GM23338 (cell line): ENCODE data around the gene GPRC5B. TPM values are rescaled to one million over a fixed set of nuclear protein-coding genes. Genes with fewer than 3 reads are reported as not detected.
A peak's percentile ranks its signal among the peaks of the same experiment; 100 is the strongest.

Experiments used
- ATAC-seq: fragments of 200-7000 bp; cut with Tn5 transposase; 3 replicates; pipeline ENCODE4 v1.9.1; 2020
- DNase-seq: peaks from one replicate; pipeline ENCODE4 v3.0.0-alpha.2; 2015; ENCODE audit warnings: low spot score
- H2AFZ ChIP-seq: fragments of 200-600 bp; sonication (generic); 2 replicates; pipeline ENCODE4 v1.8.0; 2016; ENCODE audit warnings: antibody characterized with exemption, mild to moderate bottlenecking, moderate library complexity
- H3F3A ChIP-seq: fragments of 200-600 bp; sonication (generic); replicated peaks from 2 replicates; pipeline ENCODE4 v1.8.0; 2017; ENCODE audit warnings: antibody characterized with exemption, mixed run types, low read depth
- H3K27ac ChIP-seq: fragments of 200-600 bp; sonication (generic); 2 replicates; pipeline ENCODE4 v1.6.1; 2016; ENCODE audit warnings: low read depth
- H3K27me3 ChIP-seq: fragments of 200-600 bp; sonication (generic); 2 replicates; pipeline ENCODE4 v1.8.0; 2016; ENCODE audit warnings: mild to moderate bottlenecking, mixed run types, moderate library complexity; ENCODE audit not compliant: insufficient read depth
- H3K36me3 ChIP-seq: fragments of 200-600 bp; sonication (generic); 2 replicates; pipeline ENCODE4 v1.8.0; 2016; ENCODE audit warnings: mild to moderate bottlenecking; ENCODE audit not compliant: insufficient read depth
- H3K4me1 ChIP-seq: fragments of 200-600 bp; sonication (generic); 2 replicates; pipeline ENCODE4 v1.8.0; 2016; ENCODE audit warnings: mild to moderate bottlenecking, moderate library complexity; ENCODE audit not compliant: insufficient read depth
- H3K4me2 ChIP-seq: fragments of 200-600 bp; sonication (generic); 2 replicates; pipeline ENCODE4 v1.7.1; 2017; ENCODE audit warnings: mixed run types
- H3K4me3 ChIP-seq: fragments of 200-600 bp; sonication (generic); 2 replicates; pipeline ENCODE4 v1.6.1; 2016; ENCODE audit warnings: mixed run types
- H3K79me2 ChIP-seq: fragments of 200-600 bp; sonication (generic); replicated peaks from 2 replicates; pipeline ENCODE4 v1.8.0; 2017; ENCODE audit warnings: mild to moderate bottlenecking; ENCODE audit not compliant: insufficient read depth
- H3K9me2 ChIP-seq: fragments of 200-600 bp; sonication (generic); 2 replicates; pipeline ENCODE4 v1.8.0; 2017; ENCODE audit not compliant: insufficient read depth
- H4K20me1 ChIP-seq: fragments of 200-600 bp; sonication (generic); replicated peaks from 2 replicates; pipeline ENCODE4 v1.8.0; 2017; ENCODE audit warnings: mild to moderate bottlenecking; ENCODE audit not compliant: insufficient read depth
- H3K27ac Mint-ChIP-seq: 2 replicates; pipeline ENCODE4 v1.8.0; 2020; ENCODE audit warnings: inconsistent platforms, mild to moderate bottlenecking, moderate library complexity, mixed read lengths
- H3K27me3 Mint-ChIP-seq: 3 replicates; pipeline ENCODE4 v1.8.0; 2022; ENCODE audit warnings: low read depth, mild to moderate bottlenecking, moderate library complexity, mixed read lengths, inconsistent platforms; ENCODE audit not compliant: insufficient read depth, poor library complexity
- H3K36me3 Mint-ChIP-seq: 3 replicates; pipeline ENCODE4 v1.8.0; 2021; ENCODE audit warnings: low read depth, mild to moderate bottlenecking, inconsistent platforms, moderate library complexity, mixed read lengths
- H3K4me1 Mint-ChIP-seq: 3 replicates; pipeline ENCODE4 v1.8.0; 2020; ENCODE audit warnings: mild to moderate bottlenecking, inconsistent platforms, mixed read lengths
- H3K4me3 Mint-ChIP-seq: 3 replicates; pipeline ENCODE4 v1.8.0; 2021; ENCODE audit warnings: moderate library complexity, mild to moderate bottlenecking, inconsistent platforms, mixed read lengths
- H3K9me3 Mint-ChIP-seq: 3 replicates; pipeline ENCODE4 v1.8.0; 2020; ENCODE audit warnings: moderate library complexity, mild to moderate bottlenecking, inconsistent platforms, mixed read lengths
- CTCF ChIP-seq, 2 experiments: fragments of 200-600 bp in 1 of 2; sonication (generic) in 1 of 2; conservative IDR thresholded peaks; 2 replicates each; pipeline versions ENCODE4 v1.5.1 to v1.6.1; 2016 to 2017; ENCODE audit warnings: antibody characterized with exemption in 2 of 2, low read depth in 2 of 2, mild to moderate bottlenecking in 2 of 2, moderate library complexity in 1 of 2
- EZH2 ChIP-seq: fragments of 200-600 bp; sonication (generic); IDR thresholded peaks from one replicate; pipeline ENCODE4 v1.8.0; 2017; ENCODE audit warnings: antibody characterized with exemption, mild to moderate bottlenecking, low read depth; ENCODE audit not compliant: unreplicated experiment
- EZH2phosphoT487 ChIP-seq: fragments of 200-600 bp; sonication (generic); IDR thresholded peaks from one replicate; pipeline ENCODE4 v1.8.1; 2018; ENCODE audit warnings: antibody characterized with exemption; ENCODE audit not compliant: unreplicated experiment
- JUNB ChIP-seq: IDR thresholded peaks from one replicate; pipeline ENCODE4 v1.6.1; 2016; ENCODE audit warnings: antibody characterized with exemption; ENCODE audit not compliant: unreplicated experiment
- NANOG ChIP-seq: IDR thresholded peaks from 2 replicates; pipeline ENCODE4 v1.6.1; 2016; ENCODE audit warnings: antibody characterized with exemption, borderline replicate concordance
- POLR2AphosphoS5 ChIP-seq: IDR thresholded peaks from 2 replicates; pipeline ENCODE4 v1.6.1; 2016; ENCODE audit warnings: antibody characterized with exemption, low read depth
- STAT1 ChIP-seq: IDR thresholded peaks from one replicate; pipeline ENCODE4 v1.6.1; 2016; ENCODE audit warnings: antibody characterized with exemption; ENCODE audit not compliant: unreplicated experiment
- ZNF114 ChIP-seq: fragments of 250-450 bp; sonication (Bioruptor Pico); IDR thresholded peaks from 2 replicates; pipeline ENCODE4 v1.5.0; 2020; ENCODE audit warnings: mild to moderate bottlenecking, moderate library complexity
- ZNF331 ChIP-seq: fragments of 250-450 bp; sonication (Bioruptor Pico); IDR thresholded peaks from 2 replicates; pipeline ENCODE4 v1.5.0; 2020; ENCODE audit warnings: low read depth, mild to moderate bottlenecking, moderate library complexity
- polyA plus RNA-seq: library from polyadenylated mRNA; unstranded; fragments of >200 nt; fragmentation: Nextera tagmentation; extraction: Ambion mirVana; gene quantifications from 2 replicates; pipeline ENCODE4 v1.2.1, GENCODE V29; 2016
- total RNA-seq: library from RNA; depleted of rRNA; stranded (reverse); fragments of >200 nt; shearing (Covaris generic); gene quantifications from 2 replicates; pipeline ENCODE4 v1.2.3, GENCODE V29; 2014
- TF ChIP-seq, protein P1 (sequence below): IDR thresholded peaks from one replicate; pipeline ENCODE4 v1.6.1; 2018; ENCODE audit warnings: antibody characterized with exemption; ENCODE audit not compliant: unreplicated experiment
- TF ChIP-seq, protein P2 (sequence below): IDR thresholded peaks from 2 replicates; pipeline ENCODE4 v1.6.1; 2016; ENCODE audit warnings: antibody characterized with exemption

The GPRC5B gene
- total and polyA plus RNA-seq, 2 experiments from 2014 or later = 70.9 to 82.5 TPM

GRCh38 chr16:19837331-19837980 is 47.2 kb downstream of the GPRC5B start:
- H3K27ac ChIP-seq = no peak overlapping the region
- H3K4me2 ChIP-seq = peak overlapping the region; percentile 2; the same call in 1 of the 2 replicates
- DNase-seq (no peak), ATAC-seq (peak; percentile 24; the same call in 1 of the 3 replicates)
- no peaks in the 10 kb centered on the region for H3K27me3 Mint-ChIP-seq
- H3K36me3 ChIP-seq = no peaks in the 10 kb centered on the region
- peak overlapping the region; percentile 78 for H3K27ac Mint-ChIP-seq
- no peaks in the 10 kb centered on the region for H3K9me2 ChIP-seq
- no peaks in the 10 kb centered on the region for H4K20me1 ChIP-seq
- no peak overlapping the region for H3K4me3 ChIP-seq
- peaks cover 12% of the 10 kb centered on the region for H3K4me1 Mint-ChIP-seq
- H3K27me3 ChIP-seq = no peaks in the 10 kb centered on the region
- 0 out of 2 replicates have a peak, but pooled peaks cover 3% of the 10 kb centered on the region for H3F3A ChIP-seq
- peak overlapping the region; percentile 35; the same call in 1 of the 2 replicates for H2AFZ ChIP-seq
- TF ChIP-seq NANOG = no peak
- no peak for TF ChIP-seq CTCF (conservative IDR thresholded peaks at IDR 0.05; ENCODE audit: low read depth in 2 of 2)
- TF ChIP-seq, protein P1, sequence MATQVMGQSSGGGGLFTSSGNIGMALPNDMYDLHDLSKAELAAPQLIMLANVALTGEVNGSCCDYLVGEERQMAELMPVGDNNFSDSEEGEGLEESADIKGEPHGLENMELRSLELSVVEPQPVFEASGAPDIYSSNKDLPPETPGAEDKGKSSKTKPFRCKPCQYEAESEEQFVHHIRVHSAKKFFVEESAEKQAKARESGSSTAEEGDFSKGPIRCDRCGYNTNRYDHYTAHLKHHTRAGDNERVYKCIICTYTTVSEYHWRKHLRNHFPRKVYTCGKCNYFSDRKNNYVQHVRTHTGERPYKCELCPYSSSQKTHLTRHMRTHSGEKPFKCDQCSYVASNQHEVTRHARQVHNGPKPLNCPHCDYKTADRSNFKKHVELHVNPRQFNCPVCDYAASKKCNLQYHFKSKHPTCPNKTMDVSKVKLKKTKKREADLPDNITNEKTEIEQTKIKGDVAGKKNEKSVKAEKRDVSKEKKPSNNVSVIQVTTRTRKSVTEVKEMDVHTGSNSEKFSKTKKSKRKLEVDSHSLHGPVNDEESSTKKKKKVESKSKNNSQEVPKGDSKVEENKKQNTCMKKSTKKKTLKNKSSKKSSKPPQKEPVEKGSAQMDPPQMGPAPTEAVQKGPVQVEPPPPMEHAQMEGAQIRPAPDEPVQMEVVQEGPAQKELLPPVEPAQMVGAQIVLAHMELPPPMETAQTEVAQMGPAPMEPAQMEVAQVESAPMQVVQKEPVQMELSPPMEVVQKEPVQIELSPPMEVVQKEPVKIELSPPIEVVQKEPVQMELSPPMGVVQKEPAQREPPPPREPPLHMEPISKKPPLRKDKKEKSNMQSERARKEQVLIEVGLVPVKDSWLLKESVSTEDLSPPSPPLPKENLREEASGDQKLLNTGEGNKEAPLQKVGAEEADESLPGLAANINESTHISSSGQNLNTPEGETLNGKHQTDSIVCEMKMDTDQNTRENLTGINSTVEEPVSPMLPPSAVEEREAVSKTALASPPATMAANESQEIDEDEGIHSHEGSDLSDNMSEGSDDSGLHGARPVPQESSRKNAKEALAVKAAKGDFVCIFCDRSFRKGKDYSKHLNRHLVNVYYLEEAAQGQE = no peak
- no peak for TF ChIP-seq STAT1
- TF ChIP-seq, protein P2, sequence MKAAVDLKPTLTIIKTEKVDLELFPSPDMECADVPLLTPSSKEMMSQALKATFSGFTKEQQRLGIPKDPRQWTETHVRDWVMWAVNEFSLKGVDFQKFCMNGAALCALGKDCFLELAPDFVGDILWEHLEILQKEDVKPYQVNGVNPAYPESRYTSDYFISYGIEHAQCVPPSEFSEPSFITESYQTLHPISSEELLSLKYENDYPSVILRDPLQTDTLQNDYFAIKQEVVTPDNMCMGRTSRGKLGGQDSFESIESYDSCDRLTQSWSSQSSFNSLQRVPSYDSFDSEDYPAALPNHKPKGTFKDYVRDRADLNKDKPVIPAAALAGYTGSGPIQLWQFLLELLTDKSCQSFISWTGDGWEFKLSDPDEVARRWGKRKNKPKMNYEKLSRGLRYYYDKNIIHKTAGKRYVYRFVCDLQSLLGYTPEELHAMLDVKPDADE = no peak
- TF ChIP-seq JUNB = no peak
- no peaks in the 10 kb centered on the region for H3K79me2 ChIP-seq
- H3K4me1 ChIP-seq = peaks cover 7% of the 10 kb centered on the region
- H3K4me3 Mint-ChIP-seq = no peak overlapping the region; the same call in 2 of the 3 replicates
- no peaks in the 10 kb centered on the region for H3K36me3 Mint-ChIP-seq
- no peaks in the 10 kb centered on the region for H3K9me3 Mint-ChIP-seq

DNA sequence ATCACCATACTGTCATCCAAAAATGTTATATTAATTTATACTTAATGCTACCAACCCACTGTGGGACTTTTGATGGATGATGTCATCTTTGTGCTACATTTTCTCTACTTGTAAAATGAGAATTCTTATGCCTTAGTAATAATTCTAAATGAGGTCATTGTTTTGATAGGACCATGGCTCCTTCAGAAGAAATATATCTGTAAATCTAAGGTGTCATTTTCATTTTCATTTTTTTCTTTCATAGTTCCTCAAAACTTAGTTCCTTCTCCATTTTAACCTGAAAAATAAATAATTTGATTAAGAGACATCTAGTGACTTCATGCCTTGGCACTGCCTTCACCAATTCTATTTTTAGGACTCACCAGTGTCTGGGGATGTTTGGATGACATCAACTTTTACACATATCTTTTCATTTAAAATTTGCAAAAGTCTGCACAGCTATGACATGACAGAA is 48.7 kb downstream of the GPRC5B start:
- ATAC-seq = no peak
- no peak overlapping the region for H2AFZ ChIP-seq
- no peak overlapping the region for H3K4me3 ChIP-seq
- Mint-ChIP-seq H3K27me3 (no peaks in the 10 kb centered on the region), H3K9me3 (no peaks in the 10 kb centered on the region), H3K27ac (no peak overlapping the region), H3K36me3 (no peaks in the 10 kb centered on the region), H3K4me3 (no peak overlapping the region), H3K4me1 (peaks cover 16% of the 10 kb centered on the region)
- H3K27ac ChIP-seq = no peak overlapping the region
- no peaks in the 10 kb centered on the region for H3K9me2 ChIP-seq
- H3K4me1 ChIP-seq = peaks cover 7% of the 10 kb centered on the region
- no peaks in the 10 kb centered on the region for H3K36me3 ChIP-seq
- H3K27me3 ChIP-seq = no peaks in the 10 kb centered on the region
- H3K4me2 ChIP-seq = no peak overlapping the region
- H3K79me2 ChIP-seq = no peaks in the 10 kb centered on the region
- no peak for DNase-seq
- 0 out of 2 replicates have a peak, but pooled peaks cover 3% of the 10 kb centered on the region for H3F3A ChIP-seq
- H4K20me1 ChIP-seq = no peaks in the 10 kb centered on the region
- TF ChIP-seq POLR2AphosphoS5 (no peak), ZNF331 (no peak), EZH2phosphoT487 (no peak), NANOG (no peak), EZH2 (no peak), ZNF114 (CRISPR knock-in tag) (no peak)
